Ovary (tissue), 3 donors: ENCODE measurements around the gene BABAM2.

Experiments used
- EP300 ChIP-seq: sonication (generic); formaldehyde crosslinking; IDR thresholded peaks from one replicate; pipeline ENCODE4 v1.6.1; 2017; ENCODE audit warnings: antibody characterized with exemption
- POLR2A ChIP-seq: fragments of 450-650 bp; IDR thresholded peaks from one replicate; pipeline ENCODE4 v1.6.1; 2017; ENCODE audit warnings: antibody characterized with exemption, mild to moderate bottlenecking, moderate library complexity
- TF ChIP-seq, protein P1 (sequence below), 3 donors: fragments of 450-650 bp in 2 of 3; fragments of 200-600 bp in 1 of 3; IDR thresholded peaks; one replicate each; pipeline versions ENCODE4 v1.5.1 to v1.8.0; 2016 to 2022; ENCODE audit warnings: antibody characterized with exemption in 3 of 3, mild to moderate bottlenecking in 1 of 3
- donor health status: DM: no; HTN: no; CAD: no.

GRCh38 chr2:28348149-28348567 lies 457.6 kb downstream of the BABAM2 start:
- no peak for TF ChIP-seq POLR2A
- TF ChIP-seq, protein P1, sequence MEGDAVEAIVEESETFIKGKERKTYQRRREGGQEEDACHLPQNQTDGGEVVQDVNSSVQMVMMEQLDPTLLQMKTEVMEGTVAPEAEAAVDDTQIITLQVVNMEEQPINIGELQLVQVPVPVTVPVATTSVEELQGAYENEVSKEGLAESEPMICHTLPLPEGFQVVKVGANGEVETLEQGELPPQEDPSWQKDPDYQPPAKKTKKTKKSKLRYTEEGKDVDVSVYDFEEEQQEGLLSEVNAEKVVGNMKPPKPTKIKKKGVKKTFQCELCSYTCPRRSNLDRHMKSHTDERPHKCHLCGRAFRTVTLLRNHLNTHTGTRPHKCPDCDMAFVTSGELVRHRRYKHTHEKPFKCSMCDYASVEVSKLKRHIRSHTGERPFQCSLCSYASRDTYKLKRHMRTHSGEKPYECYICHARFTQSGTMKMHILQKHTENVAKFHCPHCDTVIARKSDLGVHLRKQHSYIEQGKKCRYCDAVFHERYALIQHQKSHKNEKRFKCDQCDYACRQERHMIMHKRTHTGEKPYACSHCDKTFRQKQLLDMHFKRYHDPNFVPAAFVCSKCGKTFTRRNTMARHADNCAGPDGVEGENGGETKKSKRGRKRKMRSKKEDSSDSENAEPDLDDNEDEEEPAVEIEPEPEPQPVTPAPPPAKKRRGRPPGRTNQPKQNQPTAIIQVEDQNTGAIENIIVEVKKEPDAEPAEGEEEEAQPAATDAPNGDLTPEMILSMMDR (IDR thresholded peaks at IDR 0.05), result no peak
- TF ChIP-seq EP300, result no peak
